OCI-LY7 (cell line): ENCODE results near the gene UGT1A9. TPM values are rescaled to one million over a fixed set of nuclear protein-coding genes. Genes with fewer than 3 reads are reported as not detected.

ENCODE experiments used
- BruUV-seq: library from RNA; stranded (reverse); fragments of 400-500 nt; replicated peaks from 2 replicates; lab custom pipeline; 2021; lab: Mats Ljungman, UMichigan
- CTCF ChIA-PET: fragments of 300-600 bp; sonication (Branson Sonifier 250); formaldehyde crosslinking; loops from one replicate; lab custom pipeline; 2022; ENCODE audit warnings: antibody characterized with exemption; ENCODE audit not compliant: unreplicated experiment; lab: Charles Lee
- POLR2A ChIA-PET: fragments of 300-600 bp; sonication (Branson Sonifier 250); formaldehyde crosslinking; loops from one replicate; lab custom pipeline; 2022; ENCODE audit warnings: antibody characterized with exemption; lab: Charles Lee
- DNase-seq: peaks from one replicate; pipeline ENCODE4 v3.0.0-alpha.2; 2015; ENCODE audit warnings: low spot score
- H2AFZ ChIP-seq: fragments of 200-600 bp; sonication (generic), shearing (Covaris generic); 2 replicates; pipeline ENCODE4 v1.6.1; 2014; ENCODE audit warnings: mild to moderate bottlenecking, antibody characterized with exemption, low read length, moderate library complexity
- H3K27ac ChIP-seq: fragments of 200-600 bp; sonication (generic); 2 replicates; pipeline ENCODE4 v1.5.1; 2014; ENCODE audit warnings: mixed run types, low read depth, mild to moderate bottlenecking, moderate library complexity, low read length, inconsistent platforms; ENCODE audit not compliant: poor library complexity, severe bottlenecking
- H3K36me3 ChIP-seq: fragments of 200-600 bp; sonication (generic); 2 replicates; pipeline ENCODE4 v1.6.1; 2014; ENCODE audit warnings: mild to moderate bottlenecking, antibody characterized with exemption, low read length, moderate library complexity, mixed read lengths; ENCODE audit not compliant: insufficient read depth
- H3K4me1 ChIP-seq: fragments of 200-600 bp; sonication (generic); 2 replicates; pipeline ENCODE4 v1.5.1; 2014; ENCODE audit warnings: mild to moderate bottlenecking, low read length; ENCODE audit not compliant: insufficient read depth, poor library complexity, severe bottlenecking
- H3K4me2 ChIP-seq: fragments of 200-600 bp; sonication (generic); 2 replicates; pipeline ENCODE4 v1.6.1; 2014; ENCODE audit warnings: mild to moderate bottlenecking, low read length
- H3K4me3 ChIP-seq: fragments of 200-600 bp; sonication (generic); 2 replicates; pipeline ENCODE4 v1.5.1; 2014; ENCODE audit warnings: mild to moderate bottlenecking, low read depth, low read length; ENCODE audit not compliant: poor library complexity, severe bottlenecking
- H3K79me2 ChIP-seq: fragments of 200-600 bp; sonication (generic); 2 replicates; pipeline ENCODE4 v1.6.1; 2016; ENCODE audit warnings: low read depth, mild to moderate bottlenecking, low read length, moderate library complexity, mixed read lengths; ENCODE audit not compliant: insufficient read depth
- H3K9me2 ChIP-seq: fragments of 200-600 bp; sonication (generic); 2 replicates; pipeline ENCODE4 v1.6.1; 2016; ENCODE audit warnings: mild to moderate bottlenecking, low read length, mixed read lengths; ENCODE audit not compliant: insufficient read depth
- H3K9me3 ChIP-seq: fragments of 200-600 bp; sonication (generic); 2 replicates; pipeline ENCODE4 v1.6.1; 2014; ENCODE audit warnings: mild to moderate bottlenecking, mixed run types, low read length, mixed read lengths
- H4K20me1 ChIP-seq: fragments of 200-600 bp; sonication (generic); 2 replicates; pipeline ENCODE4 v1.6.1; 2014; ENCODE audit warnings: mild to moderate bottlenecking, antibody characterized with exemption, low read length, moderate library complexity, mixed read lengths; ENCODE audit not compliant: insufficient read depth
- EZH2phosphoT487 ChIP-seq: fragments of 200-600 bp; sonication (generic); IDR thresholded peaks from 2 replicates; pipeline ENCODE4 v1.6.1; 2018; ENCODE audit warnings: low read depth, borderline replicate concordance, mild to moderate bottlenecking, mixed run types, antibody characterized with exemption, low read length, moderate library complexity, mixed read lengths
- intact Hi-C: fragments of 100-400 bp; cut with micrococcal nuclease; formaldehyde crosslinking; loops from one replicate; pipeline ENCODE4 v1.10.0; 2022; ENCODE audit not compliant: unreplicated experiment
- total RNA-seq, 2 experiments: library from RNA; depleted of rRNA in 1 of 2; stranded (reverse); fragments of >200 nt in 1 of 2; shearing (Covaris generic) in 1 of 2; gene quantifications; 2 replicates each; pipeline ENCODE4 v1.2.3, GENCODE V29; 2014 to 2022
- TF ChIP-seq, protein P1 (sequence below): fragments of 200-600 bp; sonication (generic); conservative IDR thresholded peaks from 2 replicates; pipeline ENCODE4 v1.5.1; 2014; ENCODE audit warnings: mild to moderate bottlenecking, antibody characterized with exemption, low read length, moderate library complexity, mixed read lengths

Gene UGT1A9
- total RNA-seq, 2 experiments from 2014 or later: not detected

DNA sequence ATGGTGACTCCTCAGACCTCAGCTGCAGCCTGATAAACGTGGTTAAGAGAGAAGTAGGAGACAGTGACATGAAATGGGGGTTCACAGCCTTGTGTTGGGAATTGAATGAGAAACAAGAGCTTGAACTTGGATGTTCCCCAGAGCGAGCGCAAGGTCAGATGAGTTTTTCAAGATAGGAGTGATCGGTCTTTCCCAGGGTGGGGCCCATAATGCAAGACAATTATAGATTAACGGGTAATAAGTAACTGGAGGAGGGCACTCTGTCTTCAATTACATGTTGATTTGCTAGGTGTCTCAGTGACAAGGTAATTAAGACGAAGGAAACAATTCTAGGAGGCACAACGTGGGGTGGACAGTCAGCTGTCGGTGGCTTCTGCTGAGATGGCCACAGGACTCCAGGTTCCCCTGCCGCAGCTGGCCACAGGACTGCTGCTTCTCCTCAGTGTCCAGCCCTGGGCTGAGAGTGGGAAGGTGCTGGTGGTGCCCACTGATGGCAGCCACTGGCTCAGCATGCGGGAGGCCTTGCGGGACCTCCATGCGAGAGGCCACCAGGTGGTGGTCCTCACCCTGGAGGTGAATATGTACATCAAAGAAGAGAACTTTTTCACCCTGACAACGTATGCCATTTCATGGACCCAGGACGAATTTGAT is 41.0 kb downstream of the UGT1A9 start, which contains the start of gene UGT1A5:
TSS of gene UGT1A5 (plus strand) at position 297 of the 651 bp plus-strand sequence. CDS start at position 382, 85 bp downstream.
- Histone ChIP-seq H3K36me3 (no peaks in the 10 kb centered on the region), H3K4me1 (no peaks in the 10 kb centered on the region)
- BruUV-seq: no TSS peak

DNA sequence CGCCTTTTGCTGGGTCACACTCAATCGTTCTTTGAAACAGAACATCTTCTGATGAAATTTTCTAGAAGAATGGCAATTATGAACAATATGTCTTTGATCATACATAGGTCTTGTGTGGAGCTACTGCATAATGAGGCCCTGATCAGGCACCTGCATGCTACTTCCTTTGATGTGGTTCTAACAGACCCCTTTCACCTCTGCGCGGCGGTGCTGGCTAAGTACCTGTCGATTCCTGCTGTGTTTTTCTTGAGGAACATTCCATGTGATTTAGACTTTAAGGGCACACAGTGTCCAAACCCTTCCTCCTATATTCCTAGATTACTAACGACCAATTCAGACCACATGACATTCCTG is 41.5 kb downstream of the UGT1A9 start:
- intact Hi-C loops: loop anchor here (5.0 kb wide), 1 partner anchor 119 kb away; no protein-coding TSS in a partner anchor
- BruUV-seq: no TSS peak
- CTCF ChIA-PET: no interaction called here
- POLR2A ChIA-PET: no interaction called here
- no peak for DNase-seq
- Histone ChIP-seq H4K20me1 (no peaks in the 10 kb centered on the region), H3K36me3 (no peaks in the 10 kb centered on the region), H3K4me1 (no peaks in the 10 kb centered on the region), H3K79me2 (no peaks in the 10 kb centered on the region), H3K27ac (no peak overlapping the region), H3K4me3 (no peak overlapping the region), H3K9me3 (no peaks in the 10 kb centered on the region), H3K4me2 (no peak overlapping the region), H2AFZ (no peak overlapping the region), H3K9me2 (no peaks in the 10 kb centered on the region)
- TF ChIP-seq, protein P1, sequence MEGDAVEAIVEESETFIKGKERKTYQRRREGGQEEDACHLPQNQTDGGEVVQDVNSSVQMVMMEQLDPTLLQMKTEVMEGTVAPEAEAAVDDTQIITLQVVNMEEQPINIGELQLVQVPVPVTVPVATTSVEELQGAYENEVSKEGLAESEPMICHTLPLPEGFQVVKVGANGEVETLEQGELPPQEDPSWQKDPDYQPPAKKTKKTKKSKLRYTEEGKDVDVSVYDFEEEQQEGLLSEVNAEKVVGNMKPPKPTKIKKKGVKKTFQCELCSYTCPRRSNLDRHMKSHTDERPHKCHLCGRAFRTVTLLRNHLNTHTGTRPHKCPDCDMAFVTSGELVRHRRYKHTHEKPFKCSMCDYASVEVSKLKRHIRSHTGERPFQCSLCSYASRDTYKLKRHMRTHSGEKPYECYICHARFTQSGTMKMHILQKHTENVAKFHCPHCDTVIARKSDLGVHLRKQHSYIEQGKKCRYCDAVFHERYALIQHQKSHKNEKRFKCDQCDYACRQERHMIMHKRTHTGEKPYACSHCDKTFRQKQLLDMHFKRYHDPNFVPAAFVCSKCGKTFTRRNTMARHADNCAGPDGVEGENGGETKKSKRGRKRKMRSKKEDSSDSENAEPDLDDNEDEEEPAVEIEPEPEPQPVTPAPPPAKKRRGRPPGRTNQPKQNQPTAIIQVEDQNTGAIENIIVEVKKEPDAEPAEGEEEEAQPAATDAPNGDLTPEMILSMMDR: no peak
- TF ChIP-seq EZH2phosphoT487: no peak

More for the DNA sequence above, 41.0 kb downstream of the UGT1A9 start, which contains the start of gene UGT1A5:
- Histone ChIP-seq H3K27ac (no peak within 1 kb of the TSS), H3K9me2 (no peaks in the 10 kb centered on the region), H3K79me2 (no peaks in the 10 kb centered on the region), H3K4me3 (no peak within 1 kb of the TSS), H2AFZ (no peak within 1 kb of the TSS), H3K9me3 (no peaks in the 10 kb centered on the region), H3K4me2 (no peak within 1 kb of the TSS), H4K20me1 (no peaks in the 10 kb centered on the region)
- CTCF ChIA-PET: no interaction called here
- TF ChIP-seq, protein P1: no peak
- TF ChIP-seq EZH2phosphoT487: no peak
- DNase-seq: no peak
- POLR2A ChIA-PET: no interaction called here
- intact Hi-C loops: loop anchor here (5.0 kb wide), 1 partner anchor 120 kb away; no protein-coding TSS in a partner anchor

DNA sequence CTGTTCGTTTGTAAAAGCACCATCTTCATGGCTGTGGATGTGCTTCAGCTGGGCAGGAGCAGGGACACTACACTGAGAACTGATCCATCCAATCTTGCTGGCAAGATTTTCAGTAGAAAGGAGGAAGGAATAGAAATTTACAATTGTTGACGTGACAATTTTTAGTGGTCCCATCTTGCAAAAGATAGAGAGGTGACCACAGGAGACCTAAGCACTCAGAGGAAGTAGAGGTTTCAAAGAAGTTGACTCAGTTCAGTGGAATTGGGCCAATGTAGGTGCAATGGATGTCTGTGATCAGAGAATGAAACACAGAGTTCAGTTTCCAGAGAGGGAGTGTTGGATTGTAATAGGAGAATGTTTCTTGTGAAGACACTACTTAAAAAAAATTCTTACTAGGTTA is 42.4 kb downstream of the UGT1A9 start:
- no peak for DNase-seq
- H3K4me1 ChIP-seq: no peaks in the 10 kb centered on the region
- intact Hi-C loops: loop anchor here (5.0 kb wide), 1 partner anchor 118 kb away; no protein-coding TSS in a partner anchor
- CTCF ChIA-PET: no interaction called here
- H3K9me3 ChIP-seq: no peaks in the 10 kb centered on the region
- no peak overlapping the region for H3K4me2 ChIP-seq
- TF ChIP-seq EZH2phosphoT487: no peak
- TF ChIP-seq, protein P1: no peak
- no TSS peak for BruUV-seq
- H3K79me2 ChIP-seq: no peaks in the 10 kb centered on the region
- H4K20me1 ChIP-seq: no peaks in the 10 kb centered on the region
- H3K9me2 ChIP-seq: no peaks in the 10 kb centered on the region
- H3K36me3 ChIP-seq: no peaks in the 10 kb centered on the region
- POLR2A ChIA-PET: no interaction called here
- H3K27ac ChIP-seq: no peak overlapping the region
- H2AFZ ChIP-seq: no peak overlapping the region
- no peak overlapping the region for H3K4me3 ChIP-seq
